ENCODE measurements around the gene TRIM44. TPM values are rescaled to one million over a fixed set of nuclear protein-coding genes. Genes with fewer than 3 reads are reported as not detected.
"Not testable (repeated sequence)": the region's sequence is repeated elsewhere in the genome, so short reads cannot be mapped to it uniquely, and the experiment has no call there.

The TRIM44 gene
- total RNA-seq, 2 donors from 2014 or later: 35.0 to 46.0 TPM

- DNase-seq (no peak), ATAC-seq (no peak)
- intact Hi-C loops (cut with DNase I): no loop called here
Measured at GRCh38 chr11:35856259-35856658, 193.7 kb downstream of the TRIM44 start.

DNA sequence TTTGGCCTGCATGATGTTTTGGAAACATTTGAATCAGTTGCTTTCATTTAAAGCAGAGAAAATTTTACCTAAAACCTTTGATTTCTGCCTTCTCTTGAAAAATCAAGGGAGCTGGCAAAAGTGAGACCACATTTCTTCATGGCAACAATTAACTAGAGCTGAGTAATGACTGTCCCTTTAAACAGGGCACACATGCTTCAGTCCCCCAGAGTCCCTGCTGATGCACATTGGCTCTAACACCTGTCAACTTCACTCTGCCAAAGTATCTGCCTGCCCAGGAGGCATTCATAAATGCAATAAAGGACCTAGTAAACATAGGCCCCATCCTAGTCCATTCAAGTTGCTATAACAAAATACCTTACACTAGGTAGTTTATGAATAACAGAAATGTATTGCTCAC is 194.2 kb downstream of the TRIM44 start:
- DNase-seq: no peak
- intact Hi-C loops (cut with DNase I): no loop called here

GRCh38 chr11:35857922-35858321 is 195.3 kb downstream of the TRIM44 start:
- intact Hi-C loops (cut with DNase I): no loop called here
- ATAC-seq (no peak), DNase-seq (no peak)

More for the DNA sequence above, 194.2 kb downstream of the TRIM44 start:
- ATAC-seq: no peak

DNA sequence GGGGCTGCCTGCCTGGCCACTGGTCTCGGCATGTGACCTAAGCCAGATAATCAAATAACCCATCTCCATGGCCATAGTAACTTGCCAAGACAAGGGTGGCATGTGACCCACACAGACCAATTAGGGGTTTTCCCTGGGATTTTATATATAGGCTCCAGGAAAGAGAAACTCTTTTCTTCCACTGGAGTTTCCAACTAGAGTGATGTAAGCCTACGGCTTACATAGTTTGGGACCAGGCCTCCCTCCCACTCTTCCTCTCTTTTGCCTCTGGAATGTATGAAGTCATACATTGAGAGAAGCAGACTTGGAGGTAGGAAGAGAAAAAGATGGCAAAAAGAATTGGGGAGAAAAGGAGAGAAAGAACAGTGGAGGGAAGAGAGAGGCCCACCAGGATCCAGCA is 196.7 kb downstream of the TRIM44 start:
- intact Hi-C loops (cut with DNase I): no loop called here
- ATAC-seq (no peak), DNase-seq (no peak)

DNA sequence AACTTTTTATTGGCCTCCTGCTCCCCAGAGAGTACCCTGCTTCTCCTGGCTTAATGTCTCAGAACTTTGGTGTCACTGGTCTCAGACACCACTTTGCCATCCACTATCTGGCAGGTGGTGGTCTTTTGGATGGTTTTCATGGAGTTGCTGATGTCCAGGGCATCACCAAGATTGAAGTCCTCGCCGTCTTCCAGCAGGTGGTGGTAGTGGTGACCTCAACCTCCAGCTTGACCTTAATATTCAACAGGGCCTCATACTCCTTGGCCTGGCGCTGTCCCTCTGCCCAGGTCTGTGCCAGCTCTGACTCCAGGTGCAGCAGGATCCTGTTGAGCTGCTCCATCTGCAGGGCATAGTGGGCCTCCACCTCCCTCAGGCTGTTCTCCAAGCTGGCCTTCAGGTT is 197.6 kb downstream of the TRIM44 start:
- intact Hi-C loops (cut with DNase I); ATAC-seq; DNase-seq: not testable (repeated sequence)

DNA sequence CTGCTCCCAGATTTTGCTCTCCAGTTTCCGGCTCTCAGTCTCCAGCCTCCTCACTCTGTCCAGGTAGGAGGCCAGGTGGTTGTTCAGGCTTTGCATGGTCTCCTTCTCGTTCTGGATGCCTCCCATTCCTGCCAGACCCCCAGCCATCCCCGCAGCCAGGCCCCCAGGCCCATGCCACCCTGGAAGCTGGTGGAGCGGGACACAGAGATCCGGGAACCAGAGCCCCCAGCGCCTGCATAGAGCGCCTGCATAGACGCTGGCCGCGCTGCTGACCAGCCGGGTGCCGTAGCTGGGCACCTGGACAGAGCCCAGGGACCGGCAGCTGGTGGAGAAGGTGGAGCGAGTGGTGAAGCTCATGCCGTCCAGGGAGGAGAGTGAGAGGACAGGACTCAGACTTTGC is 198.6 kb downstream of the TRIM44 start:
- intact Hi-C loops (cut with DNase I): no loop called here
- ATAC-seq: no peak
- DNase-seq: no peak

- ATAC-seq: no peak
- intact Hi-C loops (cut with DNase I): no loop called here
- DNase-seq: no peak
Measured at GRCh38 chr11:35862666-35863065, 200.1 kb downstream of the TRIM44 start.

GRCh38 chr11:35864131-35864530 is 201.6 kb downstream of the TRIM44 start:
- no peak for ATAC-seq

DNA sequence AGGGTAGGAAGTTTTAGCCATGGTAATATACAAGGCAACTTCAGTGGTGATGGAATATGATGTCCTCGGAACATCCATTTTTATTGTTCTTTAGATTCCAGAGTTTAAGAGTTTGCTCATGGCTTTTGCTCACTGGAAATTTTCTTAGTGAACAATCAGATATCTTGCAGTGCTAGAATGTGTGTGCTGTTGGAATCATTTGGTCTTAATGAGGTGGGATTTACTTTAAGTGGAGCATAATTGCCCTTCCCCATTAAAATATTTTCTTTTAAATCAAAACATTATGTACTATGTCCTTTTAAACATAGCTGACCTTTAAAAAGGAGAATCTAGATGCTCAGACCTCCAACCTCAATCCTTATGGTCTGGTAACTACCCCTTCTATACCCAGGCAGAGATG is 204.0 kb downstream of the TRIM44 start:
- no peak for ATAC-seq
- intact Hi-C loops (cut with DNase I): no loop called here

More at GRCh38 chr11:35864131-35864530, 201.6 kb downstream of the TRIM44 start:
- DNase-seq: no peak
- intact Hi-C loops (cut with DNase I): no loop called here

More for the DNA sequence above, 204.0 kb downstream of the TRIM44 start:
- no peak for DNase-seq

Other genes with a start within 250 kb of the TRIM44 start
- 1 to 10 TPM; 1.3 to 3.3 TPM for gene SLC1A2, start 243.2 kb upstream of the TRIM44 start, total RNA-seq
- 10 to 100 TPM; 17.6 to 23.4 TPM for gene PAMR1, start 137.2 kb upstream of the TRIM44 start, total RNA-seq
- 1 to 10 TPM; 1.1 to 9.4 TPM for gene FJX1, start 44.3 kb upstream of the TRIM44 start, total RNA-seq

All from left cardiac atrium (tissue), 4 donors.